T47D (cell line): Measurements from ENCODE around the gene SLFN11.

Experiments used
- DNase-seq, 2 experiments: peaks; one replicate each; pipeline versions ENCODE4 v3.0.0 to v3.0.0-alpha.2; 2011 to 2012; ENCODE audit warnings: low read depth in 1 of 2, low spot score in 1 of 2
- JUND ChIP-seq: IDR thresholded peaks from 2 replicates; pipeline ENCODE4 v1.6.1; 2012; ENCODE audit warnings: low read depth
- in situ Hi-C: cut with HindIII; loops from 2 replicates; pipeline ENCODE4 v1.10.0; 2016; ENCODE audit warnings: low sequenced_read_pairs, low pct_unique_long_range_greater_than_20kb

Gene SLFN11

GRCh38 chr17:35377068-35377467 lies 3.6 kb upstream of the SLFN11 start:
- no peak for TF ChIP-seq JUND
- DNase-seq: no peak
- in situ Hi-C loops: no loop called here

GRCh38 chr17:35376245-35376644 lies 2.8 kb upstream of the SLFN11 start:
- in situ Hi-C loops: no loop called here
- TF ChIP-seq JUND: no peak

DNA sequence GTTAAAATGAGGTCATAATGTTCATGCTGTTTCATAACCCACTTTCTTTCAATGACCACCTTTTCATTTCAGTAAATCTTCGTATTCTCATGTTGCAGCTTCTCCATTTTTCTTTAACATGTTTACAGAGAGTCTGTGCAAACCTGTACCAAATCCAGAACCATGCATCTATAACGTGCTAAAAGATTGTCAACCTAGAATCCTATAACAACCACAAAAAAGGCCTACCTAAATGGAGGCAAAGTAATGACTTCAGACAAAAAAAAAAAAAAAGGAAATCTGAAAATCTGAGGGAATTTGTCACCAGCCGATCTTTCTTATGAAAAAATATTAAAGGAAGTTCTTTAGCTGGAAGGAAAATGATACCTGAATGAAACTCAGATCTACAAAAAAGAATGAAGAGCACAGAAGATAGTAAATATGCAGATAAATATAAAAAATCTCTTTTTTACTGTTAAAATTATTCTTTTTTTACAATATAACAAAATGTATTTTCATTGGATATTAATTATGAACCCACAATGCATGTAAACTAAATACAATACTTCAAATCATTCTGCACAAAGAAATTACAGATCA lies 1.4 kb upstream of the SLFN11 start:
- TF ChIP-seq JUND: no peak
- in situ Hi-C loops: no loop called here
- no peak for DNase-seq

More at GRCh38 chr17:35376245-35376644, 2.8 kb upstream of the SLFN11 start:
- DNase-seq: no peak

DNA sequence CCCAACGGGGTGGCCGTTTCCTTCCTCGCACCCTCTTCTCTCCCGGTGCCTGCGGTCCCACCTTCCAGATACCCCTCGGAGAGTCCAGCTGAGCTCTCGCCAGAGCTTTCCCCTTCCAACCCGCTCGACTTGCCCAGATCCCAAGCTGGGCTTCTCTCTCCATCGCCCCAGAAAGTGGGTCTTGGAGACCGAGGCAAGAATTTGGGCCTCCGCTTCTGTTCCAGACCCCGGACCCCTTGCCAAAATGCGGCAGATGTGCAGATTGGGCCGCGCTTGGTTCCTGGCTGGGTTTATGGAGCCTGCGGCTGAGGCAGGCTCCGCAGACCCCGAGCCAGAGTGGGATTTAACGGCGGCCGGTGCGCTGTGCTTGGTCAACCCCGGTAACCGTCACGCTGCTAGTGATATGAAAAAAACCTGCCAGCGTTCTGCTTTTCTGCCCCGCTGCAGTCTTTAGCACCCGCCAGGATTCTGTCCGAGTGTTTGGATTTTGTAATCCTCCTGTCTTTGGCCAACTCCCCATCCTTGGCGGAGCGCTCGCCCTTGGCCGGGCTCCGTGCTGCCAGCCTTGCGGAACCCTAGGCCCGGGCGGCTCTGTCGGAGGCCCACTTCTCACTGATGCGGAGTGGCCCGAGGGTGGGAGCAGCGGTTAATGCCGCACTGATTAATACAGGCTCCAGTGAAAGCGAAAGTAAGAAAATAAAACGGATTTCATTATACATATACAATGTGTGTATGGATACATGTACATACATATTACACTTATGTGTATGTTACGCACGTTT lies 754 bp upstream of the SLFN11 start:
- DNase-seq: peak; percentile 37 to 44
- in situ Hi-C loops: no loop called here
- no peak for TF ChIP-seq JUND

GRCh38 chr17:35372846-35373533 lies 431 bp downstream of the SLFN11 start:
- TF ChIP-seq JUND: no peak
- in situ Hi-C loops: no loop called here
- peak; percentile 28 to 78 for DNase-seq

GRCh38 chr17:35371934-35372333 lies 1.5 kb downstream of the SLFN11 start:
- in situ Hi-C loops: no loop called here

GRCh38 chr17:35368081-35368830 lies 5.2 kb downstream of the SLFN11 start:
- no peak for DNase-seq
- in situ Hi-C loops: no loop called here
- TF ChIP-seq JUND: no peak

More at GRCh38 chr17:35371934-35372333, 1.5 kb downstream of the SLFN11 start:
- DNase-seq: no peak
- TF ChIP-seq JUND: no peak

DNA sequence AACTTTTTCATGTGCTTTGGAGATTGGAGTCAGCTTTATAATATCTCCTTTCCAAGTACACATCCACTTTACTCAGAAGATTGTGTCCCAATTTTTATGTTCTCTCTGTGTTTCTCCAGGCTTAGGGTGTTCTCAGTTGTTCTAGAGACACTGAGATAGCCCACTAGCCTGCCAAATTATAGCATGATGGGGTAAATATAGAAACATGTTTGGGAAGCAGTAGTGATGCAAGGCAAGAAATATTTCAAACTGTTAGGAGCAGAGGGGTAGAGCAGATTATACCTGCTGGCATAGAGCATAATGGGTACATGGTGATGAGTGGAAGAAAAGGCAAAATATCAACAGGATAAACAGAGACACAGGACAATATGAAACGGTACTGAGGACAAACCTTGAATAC lies 12.4 kb downstream of the SLFN11 start:
- in situ Hi-C loops: no loop called here
- TF ChIP-seq JUND: no peak
- DNase-seq: no peak

- in situ Hi-C loops: no loop called here
- DNase-seq: peak in 1 of 2 experiments; percentile 36
- TF ChIP-seq JUND: no peak
Measured at GRCh38 chr17:35359398-35359797, 14.0 kb downstream of the SLFN11 start.

GRCh38 chr17:35352284-35352683 lies 21.1 kb downstream of the SLFN11 start:
- in situ Hi-C loops: no loop called here
- no peak for TF ChIP-seq JUND
- DNase-seq: no peak

- in situ Hi-C loops: no loop called here
- TF ChIP-seq JUND: no peak
- no peak for DNase-seq
Measured at GRCh38 chr17:35350493-35350892, 22.9 kb downstream of the SLFN11 start.

DNA sequence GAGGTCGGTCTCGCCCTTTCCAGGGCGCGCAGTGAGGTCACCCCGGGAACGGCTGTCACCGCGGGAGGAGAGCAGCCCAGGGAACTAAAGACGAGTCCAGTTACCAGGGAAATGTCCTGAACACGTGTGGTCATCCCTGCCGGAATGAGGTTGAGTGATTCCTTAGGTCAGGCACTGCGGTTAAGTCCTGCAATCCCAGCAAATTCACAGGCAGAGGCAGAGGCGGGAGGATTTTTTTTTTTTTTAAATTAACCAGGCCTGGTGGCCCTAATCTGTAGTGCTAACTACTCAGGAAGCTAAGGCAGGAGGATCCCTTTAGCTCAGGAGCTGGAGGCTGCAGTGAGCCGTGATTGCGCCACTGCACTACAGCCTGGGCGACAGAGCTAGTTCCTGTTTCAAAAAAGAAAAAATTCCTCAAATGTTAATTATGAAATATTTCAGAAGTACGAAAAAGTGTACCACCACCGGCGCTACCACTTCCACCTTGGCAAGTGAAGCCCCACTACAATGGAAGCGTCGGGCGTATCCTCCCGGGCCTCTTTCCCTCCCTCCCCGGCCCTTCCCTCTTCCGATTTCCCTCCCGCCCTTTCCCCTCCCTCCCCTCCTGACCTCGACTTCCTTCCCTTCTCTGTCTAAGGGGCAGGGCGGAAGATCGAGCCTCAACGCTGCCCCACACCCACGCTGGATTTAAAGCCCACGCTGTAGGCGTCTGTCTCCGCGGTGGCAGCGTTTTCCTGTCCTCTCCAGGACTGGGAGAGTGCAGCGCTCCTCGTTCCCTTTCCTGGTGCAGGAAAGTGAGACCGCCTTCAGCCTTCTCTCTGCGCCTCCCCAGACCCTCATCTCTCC lies 27.3 kb downstream of the SLFN11 start:
- peak; percentile 15 to 21 for DNase-seq

More for the DNA sequence above, 27.3 kb downstream of the SLFN11 start:
- in situ Hi-C loops: no loop called here
- TF ChIP-seq JUND: no peak
